ENCODE measurements around the gene PPA1. TPM values are rescaled to one million over a fixed set of nuclear protein-coding genes. Genes with fewer than 3 reads are reported as not detected.

The PPA1 gene
- total and polyA plus RNA-seq, 2 of the 4 experiments (the other 2 are of a cell fraction), result 78.6 to 102 TPM

GRCh38 chr10:70178139-70178725, 55.0 kb downstream of the PPA1 start:
- Histone ChIP-seq H2AK9ac (replicated peaks; ENCODE audit: low read depth, low read length, poor library complexity) (no peak overlapping the region), H2BK120ac (ENCODE audit: low read depth, low read length) (no peak overlapping the region), H4K8ac (ENCODE audit: low read depth in 2 of 2, low read length in 2 of 2) (no peak overlapping the region), H2AFZ (replicated peaks; ENCODE audit: low read length, poor library complexity) (no peak overlapping the region), H2BK20ac (ENCODE audit: low read depth, low read length) (no peak overlapping the region), H4K5ac (ENCODE audit: low read depth, low read length) (no peak overlapping the region), H4K91ac (ENCODE audit: insufficient read depth, low read depth, low read length) (no peak overlapping the region), H4K20me1 (ENCODE audit: insufficient read depth, low read length) (no peaks in the 10 kb centered on the region), H3K4ac (ENCODE audit: low read depth, low read length) (no peak overlapping the region), H3K4me3 (ENCODE audit: insufficient read depth, low read depth, low read length) (no peak overlapping the region), H3K27me3 (ENCODE audit: control insufficient read depth, insufficient read depth, low read length) (peaks cover 2% of the 10 kb centered on the region; the same call in 1 of the 2 replicates), H3K36me3 (ENCODE audit: control insufficient read depth, insufficient read depth, low read length) (no peaks in the 10 kb centered on the region), H3K4me2 (ENCODE audit: low read depth, low read length) (no peak overlapping the region), H2AK5ac (ENCODE audit: low read depth, low read length) (no peak overlapping the region), H3K14ac (replicated peaks; ENCODE audit: low read depth, low read length) (no peak overlapping the region), H3K23ac (ENCODE audit: low read depth, low read length) (no peak overlapping the region), H3K27ac (ENCODE audit: insufficient read depth, low read length) (no peak overlapping the region), H3K18ac (ENCODE audit: low read depth, low read length) (no peak overlapping the region), H2BK5ac (ENCODE audit: low read depth, low read length, poor library complexity, severe bottlenecking) (no peak overlapping the region), H3K9me1 (ENCODE audit: insufficient read depth, low read length) (peaks cover 8% of the 10 kb centered on the region), H3K9me3 (ENCODE audit: control insufficient read depth, insufficient read depth, low read length) (peaks cover 7% of the 10 kb centered on the region), H3K79me1 (ENCODE audit: low read depth in 1 of 2, low read length in 2 of 2) (no peaks in the 10 kb centered on the region), H3K9ac (ENCODE audit: low read depth, low read length) (no peak overlapping the region), H3K4me1 (ENCODE audit: control insufficient read depth, insufficient read depth, low read length) (peaks cover 6% of the 10 kb centered on the region), H2BK15ac (ENCODE audit: low read depth, low read length) (no peak overlapping the region), H3K56ac (ENCODE audit: extremely low read depth, insufficient read depth, low read length) (no peak overlapping the region)
- no TSS peak for BruUV-seq (replicated peaks)
- in situ Hi-C loops (cut with MboI; ENCODE audit: low sequenced_read_pairs) (no loop called here), dilution Hi-C loops (cut with HindIII; ENCODE audit: low sequenced_read_pairs, unreplicated experiment) (no loop called here), intact Hi-C loops (cut with micrococcal nuclease) (no loop called here)
- POLR2A ChIA-PET (ENCODE audit: unreplicated experiment), result no interaction called here
- no peak for TF ChIP-seq USF2 (IDR thresholded peaks at IDR 0.05; ENCODE audit: low read depth, low read length)
- TF ChIP-seq RFX5 (IDR thresholded peaks at IDR 0.05; ENCODE audit: low read depth, low read length), result no peak
- no peak for TF ChIP-seq POLR2A (IDR thresholded peaks at IDR 0.05; ENCODE audit: low read depth, low read length)
- TF ChIP-seq NFE2L2 (IDR thresholded peaks at IDR 0.05; ENCODE audit: low read depth, low read length), result no peak
- no peak for TF ChIP-seq SMC3 (IDR thresholded peaks at IDR 0.05; ENCODE audit: low read depth, low read length)
- no peak for TF ChIP-seq ELK1 (IDR thresholded peaks at IDR 0.05; ENCODE audit: borderline replicate concordance, low read depth, low read length)
- no peak for TF ChIP-seq MXI1 (IDR thresholded peaks at IDR 0.05; ENCODE audit: borderline replicate concordance, low read depth, low read length)
- no peak for TF ChIP-seq CHD1 (IDR thresholded peaks at IDR 0.05; ENCODE audit: low read depth, low read length)
- CTCF ChIA-PET, result no interaction called here
- DNase-seq (no peak), ATAC-seq (ENCODE audit: low read depth) (no peak; the same call in 1 of the 2 replicates)
- WGBS, 2 experiments (ENCODE audit: extremely low coverage in 2 of 2, insufficient read length in 1 of 2), result 100% methylated on average over 1 of the region's 4 CpGs; no CpG with 5 or more reads in 1 of the 2 experiments

Measured in IMR-90 (cell line).